HEK293 (cell line): ENCODE results near the gene FRZB.
A peak's percentile ranks its signal among the peaks of the same experiment; 100 is the strongest.

Experiments
- CTCF ChIA-PET: fragments of 350-600 bp; formaldehyde crosslinking; extraction: SDS; loops from one replicate; lab custom pipeline; 2021; ENCODE audit warnings: antibody characterized with exemption; lab: Yijun Ruan, JAX
- POLR2A ChIA-PET: fragments of 300-600 bp; formaldehyde crosslinking; extraction: SDS; loops from one replicate; lab custom pipeline; 2020; ENCODE audit warnings: antibody characterized with exemption, inconsistent platforms; lab: Yijun Ruan, JAX
- H3K27ac ChIP-seq: fragments of 200-500 bp; sonication (Bioruptor generic); 2 replicates; pipeline ENCODE4 v1.5.1; 2014; ENCODE audit warnings: low read depth, low read length, control low read depth, inconsistent platforms; ENCODE audit errors: extremely low read depth
- H3K36me3 ChIP-seq, 2 experiments: fragments of 200-500 bp in 1 of 2; sonication (Bioruptor generic) in 1 of 2; 1 replicate in 1 of 2; 2 replicates in 1 of 2; pipeline ENCODE4 v1.5.1; 2014 to 2017; ENCODE audit warnings: inconsistent platforms in 2 of 2, low read length in 2 of 2; ENCODE audit not compliant: control insufficient read depth in 2 of 2, insufficient read depth in 1 of 2
- H3K4me1 ChIP-seq: fragments of 200-500 bp; sonication (Bioruptor generic); 2 replicates; pipeline ENCODE4 v1.5.1; 2014; ENCODE audit warnings: mild to moderate bottlenecking, low read length, inconsistent platforms; ENCODE audit not compliant: control insufficient read depth, insufficient read depth
- H3K4me3 ChIP-seq: 2 replicates; pipeline ENCODE4 v1.5.1; 2011; ENCODE audit warnings: low read depth, mild to moderate bottlenecking, control low read depth, low read length, moderate library complexity
- H3K9me3 ChIP-seq: fragments of 200-500 bp; sonication (Bioruptor generic); 2 replicates; pipeline ENCODE4 v1.5.1; 2014; ENCODE audit warnings: low read depth, low read length, inconsistent platforms; ENCODE audit not compliant: control insufficient read depth, insufficient read depth
- GLI2 ChIP-seq: fragments of 450-650 bp; formaldehyde crosslinking; IDR thresholded peaks from 2 replicates; pipeline ENCODE4; 2017; ENCODE audit warnings: missing biosample characterization, missing genetic modification characterization, low read depth, borderline replicate concordance
- HOXA7 ChIP-seq: sonication (generic); formaldehyde crosslinking; IDR thresholded peaks from 2 replicates; pipeline ENCODE4 v1.8.1; 2022; ENCODE audit warnings: missing genetic modification reagents, borderline replicate concordance
- KLF10 ChIP-seq: fragments of 450-650 bp; IDR thresholded peaks from 2 replicates; pipeline ENCODE4 v1.5.1; 2018; ENCODE audit warnings: missing biosample characterization, mild to moderate bottlenecking, missing genetic modification characterization
- MYNN ChIP-seq: fragments of 450-650 bp; formaldehyde crosslinking; IDR thresholded peaks from 2 replicates; pipeline ENCODE4 v1.5.1; 2016; ENCODE audit warnings: missing biosample characterization, missing genetic modification characterization, borderline replicate concordance
- PRDM6 ChIP-seq: fragments of 450-650 bp; formaldehyde crosslinking; IDR thresholded peaks from 2 replicates; pipeline ENCODE4 v1.5.1; 2017; ENCODE audit warnings: missing biosample characterization, missing genetic modification characterization
- SETDB1 ChIP-seq: IDR thresholded peaks from one replicate; pipeline ENCODE4 v1.6.1; 2017; ENCODE audit warnings: mild to moderate bottlenecking, low read length, moderate library complexity, mixed read lengths; ENCODE audit not compliant: insufficient read length
- TCF7L2 ChIP-seq: IDR thresholded peaks from 2 replicates; pipeline ENCODE4 v1.6.1; 2011; ENCODE audit warnings: low read depth, mild to moderate bottlenecking, inconsistent platforms, low read length, moderate library complexity, borderline replicate concordance
- ZBTB11 ChIP-seq: fragments of 450-650 bp; formaldehyde crosslinking; conservative IDR thresholded peaks from 2 replicates; pipeline ENCODE4 v1.5.1; 2016; ENCODE audit warnings: low read depth, missing biosample characterization, missing genetic modification characterization
- ZBTB49 ChIP-seq: fragments of 450-650 bp; formaldehyde crosslinking; IDR thresholded peaks from 2 replicates; pipeline ENCODE4 v1.5.1; 2016; ENCODE audit warnings: missing biosample characterization, missing genetic modification characterization, low read depth
- ZBTB7A ChIP-seq: fragments of 450-650 bp; formaldehyde crosslinking; IDR thresholded peaks from 2 replicates; pipeline ENCODE4 v1.5.1; 2016; ENCODE audit warnings: low read depth, missing biosample characterization, missing genetic modification characterization
- ZFP37 ChIP-seq: fragments of 450-650 bp; formaldehyde crosslinking; IDR thresholded peaks from 2 replicates; pipeline ENCODE4 v1.5.1; 2016; ENCODE audit warnings: missing biosample characterization, missing genetic modification characterization
- ZNF140 ChIP-seq: fragments of 450-650 bp; formaldehyde crosslinking; IDR thresholded peaks from 2 replicates; pipeline ENCODE4 v1.5.1; 2016; ENCODE audit warnings: missing biosample characterization, missing genetic modification characterization
- ZNF174 ChIP-seq: fragments of 450-650 bp; formaldehyde crosslinking; IDR thresholded peaks from 2 replicates; pipeline ENCODE4 v1.5.0; 2017; ENCODE audit warnings: missing biosample characterization, mild to moderate bottlenecking, missing genetic modification characterization
- ZNF223 ChIP-seq: fragments of 450-650 bp; formaldehyde crosslinking; IDR thresholded peaks from 2 replicates; pipeline ENCODE4 v1.5.1; 2016; ENCODE audit warnings: missing biosample characterization, missing genetic modification characterization
- ZNF26 ChIP-seq: fragments of 450-650 bp; formaldehyde crosslinking; IDR thresholded peaks from 2 replicates; pipeline ENCODE4 v1.5.1; 2016; ENCODE audit warnings: missing biosample characterization, missing genetic modification characterization
- ZNF302 ChIP-seq: fragments of 450-650 bp; formaldehyde crosslinking; IDR thresholded peaks from 2 replicates; pipeline ENCODE4 v1.5.1; 2016; ENCODE audit warnings: missing biosample characterization, missing genetic modification characterization, low read depth
- ZNF341 ChIP-seq: fragments of 450-650 bp; formaldehyde crosslinking; IDR thresholded peaks from 2 replicates; pipeline ENCODE4; 2016; ENCODE audit warnings: low read depth, missing biosample characterization, missing genetic modification characterization
- ZNF560 ChIP-seq: fragments of 450-650 bp; formaldehyde crosslinking; IDR thresholded peaks from 2 replicates; pipeline ENCODE4 v1.5.1; 2017; ENCODE audit warnings: missing biosample characterization, missing genetic modification characterization, borderline replicate concordance
- ZNF677 ChIP-seq: fragments of 450-650 bp; IDR thresholded peaks from 2 replicates; pipeline ENCODE4 v1.5.0; 2018; ENCODE audit warnings: missing biosample characterization, mild to moderate bottlenecking, missing genetic modification characterization, moderate library complexity

FRZB gene

GRCh38 chr2:182824767-182825158, 41.7 kb downstream of the FRZB start:
- H3K9me3 ChIP-seq = no peaks in the 10 kb centered on the region
- H3K27ac ChIP-seq = peak overlapping the region; percentile 2; the same call in 1 of the 2 replicates
- H3K36me3 ChIP-seq = no peaks in the 10 kb centered on the region
- peaks cover 16% of the 10 kb centered on the region for H3K4me1 ChIP-seq
- no peak for TF ChIP-seq TCF7L2
- no peak for TF ChIP-seq ZBTB7A (tag by site-specific recombination)
- no peak for TF ChIP-seq ZNF174
- ChIA-PET POLR2A (no interaction called here), CTCF (interaction anchor here (1.2 kb wide), 1 partner anchor 29 kb away, joined by 3 read pairs; no protein-coding TSS in a partner anchor)
- H3K4me3 ChIP-seq = no peak overlapping the region

GRCh38 chr2:182824056-182824766, 42.2 kb downstream of the FRZB start:
- no peak overlapping the region for H3K4me3 ChIP-seq
- peak overlapping the region; percentile 2; the same call in 1 of the 2 replicates for H3K27ac ChIP-seq
- ChIA-PET POLR2A (no interaction called here), CTCF (interaction anchor here (0.7 to 1.2 kb wide), 2 partner anchors 29 to 1576 kb away, joined by 3 read pairs; no protein-coding TSS in a partner anchor)
- H3K9me3 ChIP-seq = no peaks in the 10 kb centered on the region
- TF ChIP-seq SETDB1 (no peak), PRDM6 (tag by site-specific recombination) (peak; percentile 24; the same call in 1 of the 2 replicates), ZNF341 (tag by site-specific recombination) (no peak), MYNN (tag by site-specific recombination) (no peak)
- peaks cover 17% of the 10 kb centered on the region for H3K4me1 ChIP-seq
- H3K36me3 ChIP-seq = no peaks in the 10 kb centered on the region

- Histone ChIP-seq H3K36me3 (no peaks in the 10 kb centered on the region), H3K4me1 (peaks cover 20% of the 10 kb centered on the region), H3K9me3 (no peaks in the 10 kb centered on the region), H3K27ac (no peak overlapping the region)
- CTCF ChIA-PET = no interaction called here
- no peak for TF ChIP-seq ZNF302
- no peak for TF ChIP-seq PRDM6 (tag by site-specific recombination)
- no peak for TF ChIP-seq ZFP37 (tag by site-specific recombination)
- no peak for TF ChIP-seq ZBTB11 (tag by site-specific recombination)
- TF ChIP-seq KLF10 (tag by site-specific recombination) = no peak
- no peak for TF ChIP-seq ZNF223 (tag by site-specific recombination)
- TF ChIP-seq ZNF26 = no peak
- TF ChIP-seq GLI2 (tag by site-specific recombination) = no peak
- TF ChIP-seq ZNF560 (tag by site-specific recombination) = no peak
- TF ChIP-seq ZBTB49 = no peak
- TF ChIP-seq ZNF140 (tag by site-specific recombination) = no peak
- TF ChIP-seq ZNF677 (tag by site-specific recombination) = no peak
- TF ChIP-seq HOXA7 (CRISPR knock-in tag) = no peak
- TF ChIP-seq, all 188 proteins: peak for 0
- POLR2A ChIA-PET = no interaction called here
- no peak overlapping the region for H3K4me3 ChIP-seq
Observed at GRCh38 chr2:182822733-182823132, 43.7 kb downstream of the FRZB start.
